ENCODE results near the gene ACY1.

DNA sequence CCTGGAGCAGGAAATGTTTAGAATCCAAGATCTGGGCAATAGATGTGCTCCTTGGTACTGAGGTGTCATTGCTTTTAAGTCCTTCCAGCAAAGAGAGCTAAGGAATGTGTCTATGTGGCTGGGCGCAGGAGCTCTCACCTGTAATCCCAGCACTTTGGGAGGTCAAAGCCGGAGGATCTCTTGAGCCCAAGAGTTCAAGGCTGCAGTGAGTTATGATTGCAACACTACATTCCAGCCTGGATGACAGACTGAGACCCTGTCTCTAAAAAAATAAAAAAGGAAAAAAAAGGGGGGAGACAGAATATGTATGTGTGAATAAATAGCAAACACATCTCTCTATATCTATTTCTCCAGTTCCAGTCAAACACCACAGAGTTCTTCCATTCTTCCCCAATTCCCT is 32.4 kb upstream of the ACY1 start:
- TF ChIP-seq, protein P1, sequence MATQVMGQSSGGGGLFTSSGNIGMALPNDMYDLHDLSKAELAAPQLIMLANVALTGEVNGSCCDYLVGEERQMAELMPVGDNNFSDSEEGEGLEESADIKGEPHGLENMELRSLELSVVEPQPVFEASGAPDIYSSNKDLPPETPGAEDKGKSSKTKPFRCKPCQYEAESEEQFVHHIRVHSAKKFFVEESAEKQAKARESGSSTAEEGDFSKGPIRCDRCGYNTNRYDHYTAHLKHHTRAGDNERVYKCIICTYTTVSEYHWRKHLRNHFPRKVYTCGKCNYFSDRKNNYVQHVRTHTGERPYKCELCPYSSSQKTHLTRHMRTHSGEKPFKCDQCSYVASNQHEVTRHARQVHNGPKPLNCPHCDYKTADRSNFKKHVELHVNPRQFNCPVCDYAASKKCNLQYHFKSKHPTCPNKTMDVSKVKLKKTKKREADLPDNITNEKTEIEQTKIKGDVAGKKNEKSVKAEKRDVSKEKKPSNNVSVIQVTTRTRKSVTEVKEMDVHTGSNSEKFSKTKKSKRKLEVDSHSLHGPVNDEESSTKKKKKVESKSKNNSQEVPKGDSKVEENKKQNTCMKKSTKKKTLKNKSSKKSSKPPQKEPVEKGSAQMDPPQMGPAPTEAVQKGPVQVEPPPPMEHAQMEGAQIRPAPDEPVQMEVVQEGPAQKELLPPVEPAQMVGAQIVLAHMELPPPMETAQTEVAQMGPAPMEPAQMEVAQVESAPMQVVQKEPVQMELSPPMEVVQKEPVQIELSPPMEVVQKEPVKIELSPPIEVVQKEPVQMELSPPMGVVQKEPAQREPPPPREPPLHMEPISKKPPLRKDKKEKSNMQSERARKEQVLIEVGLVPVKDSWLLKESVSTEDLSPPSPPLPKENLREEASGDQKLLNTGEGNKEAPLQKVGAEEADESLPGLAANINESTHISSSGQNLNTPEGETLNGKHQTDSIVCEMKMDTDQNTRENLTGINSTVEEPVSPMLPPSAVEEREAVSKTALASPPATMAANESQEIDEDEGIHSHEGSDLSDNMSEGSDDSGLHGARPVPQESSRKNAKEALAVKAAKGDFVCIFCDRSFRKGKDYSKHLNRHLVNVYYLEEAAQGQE (IDR thresholded peaks at IDR 0.05; ENCODE audit: insufficient read depth in 1 of 2, low read depth in 2 of 2, low read length in 1 of 2): no peak
- TF ChIP-seq, protein P2, sequence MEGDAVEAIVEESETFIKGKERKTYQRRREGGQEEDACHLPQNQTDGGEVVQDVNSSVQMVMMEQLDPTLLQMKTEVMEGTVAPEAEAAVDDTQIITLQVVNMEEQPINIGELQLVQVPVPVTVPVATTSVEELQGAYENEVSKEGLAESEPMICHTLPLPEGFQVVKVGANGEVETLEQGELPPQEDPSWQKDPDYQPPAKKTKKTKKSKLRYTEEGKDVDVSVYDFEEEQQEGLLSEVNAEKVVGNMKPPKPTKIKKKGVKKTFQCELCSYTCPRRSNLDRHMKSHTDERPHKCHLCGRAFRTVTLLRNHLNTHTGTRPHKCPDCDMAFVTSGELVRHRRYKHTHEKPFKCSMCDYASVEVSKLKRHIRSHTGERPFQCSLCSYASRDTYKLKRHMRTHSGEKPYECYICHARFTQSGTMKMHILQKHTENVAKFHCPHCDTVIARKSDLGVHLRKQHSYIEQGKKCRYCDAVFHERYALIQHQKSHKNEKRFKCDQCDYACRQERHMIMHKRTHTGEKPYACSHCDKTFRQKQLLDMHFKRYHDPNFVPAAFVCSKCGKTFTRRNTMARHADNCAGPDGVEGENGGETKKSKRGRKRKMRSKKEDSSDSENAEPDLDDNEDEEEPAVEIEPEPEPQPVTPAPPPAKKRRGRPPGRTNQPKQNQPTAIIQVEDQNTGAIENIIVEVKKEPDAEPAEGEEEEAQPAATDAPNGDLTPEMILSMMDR (IDR thresholded peaks at IDR 0.05): no peak

All from Panc1 (cell line).